Activated CD8-positive, alpha-beta memory T cell treated with anti-CD3 and anti-CD28 coated beads for 4 hours (primary cell): Measurements from ENCODE around the gene DAGLB.

Source experiments
- DNase-seq, 2 donors: peaks; one replicate each; pipeline ENCODE4 v3.0.0-alpha.2; 2020; ENCODE audit warnings: low read depth in 2 of 2

Gene DAGLB

GRCh38 chr7:6367701-6368211 lies 80.0 kb downstream of the DAGLB start:
- DNase-seq, result no peak

GRCh38 chr7:6365451-6365850 lies 82.3 kb downstream of the DAGLB start:
- DNase-seq, result no peak

- DNase-seq, result no peak
These were observed 86.9 kb downstream of the DAGLB start for GRCh38 chr7:6360841-6361240.

- no peak for DNase-seq
These were observed 88.0 kb downstream of the DAGLB start for GRCh38 chr7:6359734-6360133.
